BJ (cell line): ENCODE measurements around the gene SLC25A24. TPM values are rescaled to one million over a fixed set of nuclear protein-coding genes. Genes with fewer than 3 reads are reported as not detected.

ENCODE experiments used
- CTCF ChIA-PET: fragments of 350-600 bp; formaldehyde crosslinking; extraction: SDS; loops from one replicate; lab custom pipeline; 2021; ENCODE audit warnings: antibody characterized with exemption, inconsistent platforms; lab: Yijun Ruan, JAX
- POLR2A ChIA-PET: fragments of 300-600 bp; sonication (Branson Sonifier 250); formaldehyde crosslinking; extraction: SDS; loops from one replicate; lab custom pipeline; 2021; ENCODE audit warnings: antibody characterized with exemption; lab: Charles Lee
- DNase-seq: peaks from one replicate; pipeline ENCODE4 v3.0.0-alpha.2; 2011; ENCODE audit warnings: low read depth
- H3K27me3 ChIP-seq: 2 replicates; pipeline ENCODE4 v1.6.0; 2011; ENCODE audit warnings: low read length; ENCODE audit not compliant: control insufficient read depth, insufficient read depth
- H3K36me3 ChIP-seq: 2 replicates; pipeline ENCODE4 v1.5.1; 2011; ENCODE audit warnings: low read length; ENCODE audit not compliant: control insufficient read depth, insufficient read depth
- H3K4me3 ChIP-seq: 2 replicates; pipeline ENCODE4 v1.5.1; 2011; ENCODE audit warnings: low read depth, mild to moderate bottlenecking, control low read depth, low read length
- polyA plus RNA-seq: library from polyadenylated mRNA; depleted of rRNA; stranded (reverse); fragments of >200 nt; gene quantifications from 2 replicates; pipeline ENCODE4 v1.2.3, GENCODE V29; 2011
- TF ChIP-seq, protein P1 (sequence below): IDR thresholded peaks from 2 replicates; pipeline ENCODE4 v1.5.1; 2011; ENCODE audit warnings: low read depth, mild to moderate bottlenecking, control low read depth, inconsistent platforms, low read length, moderate library complexity; ENCODE audit not compliant: insufficient read depth

SLC25A24 gene
- polyA plus RNA-seq, 1 experiment: 20.2 TPM

DNA sequence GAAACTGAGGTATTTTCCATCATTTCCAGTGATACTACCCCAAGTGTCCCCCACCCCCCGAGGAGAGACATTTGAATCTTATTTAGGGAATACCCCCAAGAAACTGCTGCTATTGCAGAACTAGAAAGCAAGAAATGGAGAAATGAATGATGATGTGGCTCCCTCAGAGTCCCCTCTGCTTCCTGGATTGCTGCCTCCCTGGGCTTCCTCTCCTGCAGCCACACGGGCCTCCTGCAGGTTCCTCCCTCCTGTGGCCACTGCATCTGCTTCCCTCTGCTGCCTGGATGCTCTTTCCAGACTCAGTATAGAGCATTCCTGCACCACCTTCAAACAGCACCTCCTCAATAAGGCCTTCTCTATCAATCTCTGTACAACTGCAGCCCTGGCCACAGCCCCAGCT is 69.3 kb downstream of the SLC25A24 start:
- no peak overlapping the region for H3K4me3 ChIP-seq
- ChIA-PET POLR2A (no interaction called here), CTCF (interaction anchor here (8.4 kb wide), 1 partner anchor 349 kb away, joined by 251 read pairs; no protein-coding TSS in a partner anchor)
- no peaks in the 10 kb centered on the region for H3K27me3 ChIP-seq
- TF ChIP-seq, protein P1, sequence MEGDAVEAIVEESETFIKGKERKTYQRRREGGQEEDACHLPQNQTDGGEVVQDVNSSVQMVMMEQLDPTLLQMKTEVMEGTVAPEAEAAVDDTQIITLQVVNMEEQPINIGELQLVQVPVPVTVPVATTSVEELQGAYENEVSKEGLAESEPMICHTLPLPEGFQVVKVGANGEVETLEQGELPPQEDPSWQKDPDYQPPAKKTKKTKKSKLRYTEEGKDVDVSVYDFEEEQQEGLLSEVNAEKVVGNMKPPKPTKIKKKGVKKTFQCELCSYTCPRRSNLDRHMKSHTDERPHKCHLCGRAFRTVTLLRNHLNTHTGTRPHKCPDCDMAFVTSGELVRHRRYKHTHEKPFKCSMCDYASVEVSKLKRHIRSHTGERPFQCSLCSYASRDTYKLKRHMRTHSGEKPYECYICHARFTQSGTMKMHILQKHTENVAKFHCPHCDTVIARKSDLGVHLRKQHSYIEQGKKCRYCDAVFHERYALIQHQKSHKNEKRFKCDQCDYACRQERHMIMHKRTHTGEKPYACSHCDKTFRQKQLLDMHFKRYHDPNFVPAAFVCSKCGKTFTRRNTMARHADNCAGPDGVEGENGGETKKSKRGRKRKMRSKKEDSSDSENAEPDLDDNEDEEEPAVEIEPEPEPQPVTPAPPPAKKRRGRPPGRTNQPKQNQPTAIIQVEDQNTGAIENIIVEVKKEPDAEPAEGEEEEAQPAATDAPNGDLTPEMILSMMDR: no peak
- peaks cover 2% of the 10 kb centered on the region for H3K36me3 ChIP-seq
- DNase-seq: no peak

DNA sequence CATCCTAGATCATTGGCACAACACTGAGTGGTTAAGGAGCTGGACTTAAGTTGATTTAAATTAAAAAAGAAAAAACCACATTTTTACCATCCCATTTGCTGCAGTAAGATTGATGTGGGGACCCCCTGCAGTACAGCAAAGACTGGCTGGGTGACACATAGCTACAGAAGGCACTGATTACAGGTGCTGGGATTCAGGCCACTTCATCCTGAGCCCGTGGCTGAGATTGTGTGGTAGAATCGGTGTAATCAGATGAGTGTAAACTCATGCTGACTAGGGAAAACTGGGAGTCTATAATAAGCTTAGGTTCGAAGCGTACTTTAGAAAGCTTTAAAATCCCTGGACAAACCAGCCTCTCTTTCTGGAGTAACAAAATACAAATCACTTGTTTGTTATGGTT is 70.1 kb downstream of the SLC25A24 start:
- TF ChIP-seq, protein P1: no peak
- no peak overlapping the region for H3K4me3 ChIP-seq
- no peaks in the 10 kb centered on the region for H3K27me3 ChIP-seq
- H3K36me3 ChIP-seq: peaks cover 2% of the 10 kb centered on the region
- no peak for DNase-seq
- ChIA-PET CTCF (interaction anchor here (8.4 kb wide), 1 partner anchor 348 kb away, joined by 251 read pairs; no protein-coding TSS in a partner anchor), POLR2A (no interaction called here)

DNA sequence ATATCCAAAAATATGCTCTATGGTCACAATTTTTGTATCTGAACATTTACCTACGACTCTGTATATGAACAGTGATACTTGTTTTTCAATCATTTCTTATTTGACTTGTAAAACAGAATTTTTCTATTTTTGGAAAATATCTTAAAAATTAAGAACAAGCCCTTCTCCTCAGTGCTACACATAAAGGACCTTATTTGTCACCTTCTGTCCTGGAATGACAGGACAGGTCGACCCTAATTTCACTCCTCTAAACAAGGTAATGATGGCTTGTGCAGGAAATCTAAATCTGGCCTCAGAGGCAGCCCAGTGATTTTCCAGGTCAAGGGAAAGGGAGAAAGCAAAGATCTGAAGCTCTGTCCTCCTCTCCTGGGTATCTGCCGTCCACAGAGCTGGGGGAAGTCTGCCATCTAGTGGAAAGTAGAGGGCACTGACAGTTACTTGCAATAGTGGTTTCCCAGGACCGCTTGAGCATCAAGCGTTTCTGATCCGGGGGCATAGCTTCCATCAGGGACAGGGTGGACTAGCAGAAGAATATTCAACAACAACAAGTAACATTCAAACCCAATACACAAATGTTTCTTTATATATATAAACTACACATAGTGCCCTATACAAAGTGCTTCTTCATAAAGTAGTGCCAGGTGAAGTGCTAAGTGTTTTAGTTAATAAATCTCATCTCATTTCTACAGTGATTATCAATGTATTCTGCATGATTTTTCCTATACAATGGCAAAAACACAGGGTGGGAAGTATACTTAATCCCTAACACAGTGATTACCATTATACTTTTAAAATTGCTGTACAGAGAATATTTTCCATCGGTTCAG is 74.6 kb downstream of the SLC25A24 start:
- CTCF ChIA-PET: interaction anchor here (0.5 to 8.4 kb wide), 33 partner anchors 8 to 354 kb away, joined by 3 to 251 read pairs (median 4); no protein-coding TSS in a partner anchor
- H3K36me3 ChIP-seq: no peaks in the 10 kb centered on the region; the same call in 1 of the 2 replicates
- peak; percentile 26 for DNase-seq
- H3K4me3 ChIP-seq: no peak overlapping the region
- no peaks in the 10 kb centered on the region; the same call in 1 of the 2 replicates for H3K27me3 ChIP-seq
- POLR2A ChIA-PET: interaction anchor here (1.3 kb wide), 1 partner anchor 343 kb away, joined by 3 read pairs; no protein-coding TSS in a partner anchor
- TF ChIP-seq, protein P1: peak; percentile 96

DNA sequence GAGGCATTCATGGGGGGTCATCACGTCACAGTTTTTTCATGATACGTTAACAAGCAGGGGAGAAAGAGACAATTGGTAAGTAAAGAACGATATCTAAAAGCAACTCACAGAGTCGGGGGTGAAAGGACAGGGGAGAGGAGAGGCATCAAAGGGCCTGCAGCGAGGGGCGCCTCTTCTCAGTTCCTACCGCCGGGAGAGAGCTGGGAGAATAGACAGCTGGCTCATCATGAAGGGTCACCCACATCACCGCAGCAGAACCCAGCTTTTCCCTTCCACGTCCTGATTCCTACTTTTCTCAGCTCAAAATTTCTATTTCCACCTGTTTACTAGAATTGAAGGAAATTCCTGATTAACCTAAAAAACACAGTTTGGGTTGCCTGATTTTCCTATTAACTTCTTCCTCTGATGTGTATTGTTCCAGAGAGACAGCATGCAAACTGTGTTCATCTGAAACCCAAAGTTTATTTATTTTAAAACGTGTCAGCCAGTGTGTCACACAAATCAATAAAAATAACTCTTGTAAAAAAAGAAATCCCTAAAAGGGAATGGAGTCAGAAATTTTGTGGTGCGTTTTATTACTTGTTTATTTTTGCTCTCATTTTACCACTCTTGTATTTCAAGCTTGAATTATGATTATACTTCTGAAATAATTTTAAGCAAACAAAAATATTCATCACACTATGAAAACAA is 75.4 kb downstream of the SLC25A24 start:
- no peaks in the 10 kb centered on the region; the same call in 1 of the 2 replicates for H3K27me3 ChIP-seq
- ChIA-PET POLR2A (interaction anchor here (1.3 kb wide), 1 partner anchor 343 kb away, joined by 3 read pairs; no protein-coding TSS in a partner anchor), CTCF (interaction anchor here (0.6 to 8.4 kb wide), 30 partner anchors 9 to 350 kb away, joined by 3 to 251 read pairs (median 5); no protein-coding TSS in a partner anchor)
- no peak for DNase-seq
- H3K4me3 ChIP-seq: no peak overlapping the region
- TF ChIP-seq, protein P1: no peak
- H3K36me3 ChIP-seq: no peaks in the 10 kb centered on the region; the same call in 1 of the 2 replicates
